H9 (cell line): ENCODE data around the gene ARL17B. TPM values are rescaled to one million over a fixed set of nuclear protein-coding genes. Genes with fewer than 3 reads are reported as not detected.
"Not testable (repeated sequence)": the region's sequence is repeated elsewhere in the genome, so short reads cannot be mapped to it uniquely, and the experiment has no call there.

Experiments used
- DNase-seq: peaks from one replicate; pipeline ENCODE4 v3.0.0-alpha.2; 2017
- H2AFZ ChIP-seq: one replicate; pipeline ENCODE4 v1.6.1; 2013; ENCODE audit warnings: mild to moderate bottlenecking, low read length, control low read depth, moderate library complexity
- H2AK5ac ChIP-seq: 2 replicates; pipeline ENCODE4 v1.6.1; 2013; ENCODE audit warnings: low read length, control low read depth, mixed read lengths; ENCODE audit not compliant: insufficient read length
- H2BK120ac ChIP-seq: one replicate; pipeline ENCODE4 v1.6.1; 2013; ENCODE audit warnings: low read depth, mild to moderate bottlenecking, low read length, control low read depth, inconsistent platforms; ENCODE audit not compliant: poor library complexity, severe bottlenecking
- H2BK12ac ChIP-seq: 2 replicates; pipeline ENCODE4 v1.6.1; 2013; ENCODE audit warnings: low read length, control low read depth, mixed read lengths, low read depth; ENCODE audit not compliant: insufficient read length
- H2BK15ac ChIP-seq: 2 replicates; pipeline ENCODE4 v1.6.1; 2013; ENCODE audit warnings: low read depth, low read length, control low read depth
- H2BK20ac ChIP-seq: one replicate; pipeline ENCODE4 v1.6.1; 2013; ENCODE audit warnings: low read depth, mild to moderate bottlenecking, low read length, control low read depth, inconsistent platforms; ENCODE audit not compliant: poor library complexity, severe bottlenecking
- H2BK5ac ChIP-seq: 2 replicates; pipeline ENCODE4 v1.6.1; 2013; ENCODE audit warnings: low read length, control low read depth, mixed read lengths; ENCODE audit not compliant: insufficient read length
- H3K14ac ChIP-seq: 2 replicates; pipeline ENCODE4 v1.6.1; 2013; ENCODE audit warnings: low read length, control low read depth; ENCODE audit not compliant: insufficient read depth
- H3K18ac ChIP-seq: 2 replicates; pipeline ENCODE4 v1.6.1; 2013; ENCODE audit warnings: low read depth, mild to moderate bottlenecking, mixed read lengths, low read length, control low read depth; ENCODE audit not compliant: insufficient read length
- H3K23ac ChIP-seq: 2 replicates; pipeline ENCODE4 v1.6.1; 2013; ENCODE audit warnings: low read length, control low read depth, mixed read lengths, low read depth; ENCODE audit not compliant: insufficient read length
- H3K23me2 ChIP-seq: 2 replicates; pipeline ENCODE4 v1.6.1; 2013; ENCODE audit warnings: low read depth, mild to moderate bottlenecking, mixed read lengths, low read length, control low read depth; ENCODE audit not compliant: insufficient read length, poor library complexity, severe bottlenecking
- H3K27ac ChIP-seq: 2 replicates; pipeline ENCODE4 v1.5.1; 2013; ENCODE audit warnings: low read length, control low read depth, mixed read lengths, low read depth; ENCODE audit not compliant: insufficient read length
- H3K27me3 ChIP-seq: 2 replicates; pipeline ENCODE4 v1.6.1; 2013; ENCODE audit warnings: low read length, control low read depth, inconsistent platforms; ENCODE audit not compliant: insufficient read depth
- H3K4ac ChIP-seq: 2 replicates; pipeline ENCODE4 v1.6.1; 2013; ENCODE audit warnings: low read depth, mild to moderate bottlenecking, control low read depth, inconsistent platforms, low read length, moderate library complexity
- H3K4me1 ChIP-seq: 2 replicates; pipeline ENCODE4 v1.6.1; 2013; ENCODE audit warnings: low read length, control low read depth, inconsistent platforms; ENCODE audit not compliant: insufficient read depth
- H3K4me2 ChIP-seq: 2 replicates; pipeline ENCODE4 v1.6.1; 2013; ENCODE audit warnings: low read length, control low read depth, mixed read lengths; ENCODE audit not compliant: insufficient read length, insufficient read depth
- H3K56ac ChIP-seq: 2 replicates; pipeline ENCODE4 v1.6.1; 2013; ENCODE audit warnings: low read depth, mild to moderate bottlenecking, mixed read lengths, low read length, control low read depth; ENCODE audit not compliant: insufficient read length
- H3K79me1 ChIP-seq: 2 replicates; pipeline ENCODE4 v1.6.1; 2013; ENCODE audit warnings: low read depth, mild to moderate bottlenecking, moderate library complexity, low read length, control low read depth, inconsistent platforms; ENCODE audit not compliant: insufficient read depth, poor library complexity, severe bottlenecking
- H3K79me2 ChIP-seq: 2 replicates; pipeline ENCODE4 v1.6.1; 2013; ENCODE audit warnings: low read length, control low read depth, inconsistent platforms; ENCODE audit not compliant: insufficient read depth
- H3K9ac ChIP-seq: 2 replicates; pipeline ENCODE4 v1.6.1; 2013; ENCODE audit warnings: low read length, control low read depth, mixed read lengths; ENCODE audit not compliant: insufficient read length; ENCODE audit errors: extremely low read depth
- H3K9me3 ChIP-seq: one replicate; pipeline ENCODE4 v1.6.1; 2013; ENCODE audit warnings: low read depth, low read length, inconsistent platforms; ENCODE audit not compliant: control insufficient read depth
- H3T11ph ChIP-seq: one replicate; pipeline ENCODE4 v1.6.1; 2013; ENCODE audit warnings: mild to moderate bottlenecking, low read length, control low read depth, inconsistent platforms
- H4K20me1 ChIP-seq: one replicate; pipeline ENCODE4 v1.6.1; 2013; ENCODE audit not compliant: control insufficient read depth, insufficient read length, insufficient read depth
- H4K5ac ChIP-seq: 2 replicates; pipeline ENCODE4 v1.6.1; 2013; ENCODE audit warnings: low read depth, mild to moderate bottlenecking, mixed read lengths, low read length, control low read depth; ENCODE audit not compliant: insufficient read length
- H4K8ac ChIP-seq: replicated peaks from 2 replicates; pipeline ENCODE4 v1.6.1; 2013; ENCODE audit warnings: low read length, control low read depth, mixed read lengths, low read depth; ENCODE audit not compliant: insufficient read length
- H4K91ac ChIP-seq: 2 replicates; pipeline ENCODE4 v1.6.1; 2013; ENCODE audit warnings: low read depth, mild to moderate bottlenecking, moderate library complexity, mixed read lengths, low read length, control low read depth; ENCODE audit not compliant: insufficient read length
- H3K27ac Mint-ChIP-seq, 3 experiments: 2 replicates in 2 of 3; 3 replicates in 1 of 3; pipeline ENCODE4 v1.8.0; 2020 to 2021; ENCODE audit warnings: mixed read lengths in 3 of 3, mild to moderate bottlenecking in 1 of 3, moderate library complexity in 1 of 3
- H3K27me3 Mint-ChIP-seq: 2 replicates; pipeline ENCODE4 v1.8.0; 2021; ENCODE audit warnings: low read depth, mild to moderate bottlenecking, moderate library complexity, mixed read lengths
- H3K36me3 Mint-ChIP-seq, 3 experiments: 2 replicates in 2 of 3; 3 replicates in 1 of 3; pipeline ENCODE4 v1.8.0; 2020 to 2021; ENCODE audit warnings: low read depth in 3 of 3, mixed read lengths in 3 of 3; ENCODE audit not compliant: insufficient read depth in 1 of 3
- H3K4me1 Mint-ChIP-seq, 2 experiments: 2 replicates each; pipeline ENCODE4 v1.8.0; 2020; ENCODE audit warnings: mixed read lengths in 2 of 2
- H3K4me3 Mint-ChIP-seq, 2 experiments: 2 replicates in 1 of 2; 3 replicates in 1 of 2; pipeline ENCODE4 v1.8.0; 2020 to 2021; ENCODE audit warnings: mild to moderate bottlenecking in 2 of 2, mixed read lengths in 2 of 2, moderate library complexity in 1 of 2
- H3K9me3 Mint-ChIP-seq, 2 experiments: 2 replicates in 1 of 2; 3 replicates in 1 of 2; pipeline ENCODE4 v1.8.0; 2020; ENCODE audit warnings: mild to moderate bottlenecking in 2 of 2, mixed read lengths in 2 of 2, moderate library complexity in 1 of 2
- WGBS: extraction: QIAGEN DNeasy Blood & Tissue Kit; methylation state at CpG from one replicate; pipeline ENCODE4 v1.1.7; 2013; ENCODE audit warnings: missing lambda C conversion rate, low lambda C conversion rate, mixed read lengths; ENCODE audit not compliant: insufficient read length; ENCODE audit errors: extremely low coverage; 5-methylcytosine and 5-hydroxymethylcytosine counted together
- long read RNA-seq: library from polyadenylated mRNA; unstranded; transcript quantifications from one replicate; pipeline ENCODE4 v2.0.0, GENCODE V29; 2020
- total RNA-seq: library from RNA; stranded (reverse); gene quantifications from 2 replicates; pipeline ENCODE4 v1.2.1, GENCODE V29; 2021

The ARL17B gene
- total RNA-seq, result 10.0 and 10.8 TPM in 2 replicates
- long read RNA-seq, partial matches to known transcripts, result 0 of 11 reads
- long read RNA-seq, other reads (novel, unspliced or antisense), result 9 of 11 reads

DNA sequence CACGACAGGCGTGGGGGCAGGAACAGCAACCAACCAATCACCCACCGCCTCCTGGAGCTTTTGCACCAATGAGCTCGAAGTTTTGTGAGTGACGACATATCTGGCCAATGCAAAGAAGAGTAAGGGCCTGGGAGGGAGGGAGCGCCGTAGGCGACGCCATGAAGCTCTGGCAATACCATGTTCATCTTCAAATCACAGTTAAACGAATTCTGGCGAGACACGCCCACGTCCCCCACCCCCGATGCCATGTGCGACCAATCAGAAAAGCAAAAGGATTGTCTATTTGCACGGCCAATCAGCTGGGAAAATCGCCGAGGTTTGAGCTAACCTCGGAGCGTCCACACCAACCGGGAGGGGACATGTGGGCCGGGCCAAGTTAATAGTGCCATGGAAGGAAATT lies at the start of gene ARL17B:
ARL17B (minus strand) TSS at position 12 of the 400 bp plus-strand sequence. CDS start 3,369 bp downstream, outside the sequence.
- H2BK12ac ChIP-seq, H2AK5ac ChIP-seq, H3K4me2 ChIP-seq, H3K36me3 Mint-ChIP-seq, H3T11ph ChIP-seq, H4K8ac ChIP-seq, H3K9ac ChIP-seq, H2BK20ac ChIP-seq, H3K27ac ChIP-seq, H3K4me1 Mint-ChIP-seq, H3K4me3 Mint-ChIP-seq, H2BK5ac ChIP-seq, H3K23ac ChIP-seq, H3K4ac ChIP-seq, H4K20me1 ChIP-seq, H3K79me1 ChIP-seq, H2AFZ ChIP-seq, H3K79me2 ChIP-seq, H3K27me3 Mint-ChIP-seq, H3K9me3 ChIP-seq, H2BK15ac ChIP-seq, H4K5ac ChIP-seq, H3K14ac ChIP-seq, H2BK120ac ChIP-seq, H3K56ac ChIP-seq, H3K27me3 ChIP-seq, H3K18ac ChIP-seq, H3K9me3 Mint-ChIP-seq, H3K27ac Mint-ChIP-seq, H3K23me2 ChIP-seq, H4K91ac ChIP-seq, DNase-seq, H3K4me1 ChIP-seq: not testable (repeated sequence)
- WGBS, result no CpG with 5 or more reads among the region's 22 CpGs

DNA sequence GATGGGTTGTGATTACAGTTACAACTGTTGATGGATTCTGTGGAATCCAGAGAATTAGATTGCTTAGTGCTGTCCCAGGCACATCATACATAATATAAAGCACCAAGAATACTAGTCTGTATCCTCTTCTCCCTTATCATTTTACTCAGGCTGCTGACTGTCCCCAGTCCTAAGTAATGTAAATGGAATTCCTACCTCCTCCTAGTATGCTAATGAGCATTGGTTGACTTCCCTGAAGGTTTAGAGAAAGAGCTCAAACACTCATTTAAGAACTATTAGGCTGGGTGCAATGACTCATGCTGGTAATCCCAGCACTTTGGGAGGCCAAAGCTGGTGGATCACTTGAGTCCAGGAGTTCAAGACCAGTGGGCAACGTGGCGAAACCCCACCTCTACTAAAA lies 48.3 kb upstream of the ARL17B start:
- not testable (repeated sequence) for H3K36me3 Mint-ChIP-seq, H4K5ac ChIP-seq, H4K20me1 ChIP-seq, DNase-seq, H3K27ac Mint-ChIP-seq, H3K27me3 ChIP-seq, H2BK20ac ChIP-seq, H3K23ac ChIP-seq, H3K27me3 Mint-ChIP-seq, H3K4me2 ChIP-seq, H3K27ac ChIP-seq, H3K9me3 ChIP-seq, H3K4ac ChIP-seq, H3K9ac ChIP-seq, H3T11ph ChIP-seq, H4K91ac ChIP-seq, H3K79me1 ChIP-seq, H2AK5ac ChIP-seq, H4K8ac ChIP-seq, H3K23me2 ChIP-seq, H3K4me3 Mint-ChIP-seq, H3K79me2 ChIP-seq, H2BK120ac ChIP-seq, H3K4me1 ChIP-seq, H3K14ac ChIP-seq, H3K56ac ChIP-seq, H2BK12ac ChIP-seq, H3K18ac ChIP-seq, H3K4me1 Mint-ChIP-seq, H3K9me3 Mint-ChIP-seq, H2BK15ac ChIP-seq, H2AFZ ChIP-seq, H2BK5ac ChIP-seq
- WGBS, result no CpG with 5 or more reads among the region's 2 CpGs
